HCT116 (cell line): ENCODE measurements around the gene STX16.

ENCODE experiments used
- CTCF ChIP-seq, 3 experiments: fragments of 200-600 bp in 1 of 3; sonication (generic) in 1 of 3; IDR thresholded peaks in 2 of 3; conservative IDR thresholded peaks in 1 of 3; 2 replicates each; pipeline ENCODE4 v1.5.1; 2012 to 2017; ENCODE audit warnings: low read depth in 2 of 3, low read length in 2 of 3, antibody characterized with exemption in 1 of 3, borderline replicate concordance in 1 of 3, control low read depth in 1 of 3, mild to moderate bottlenecking in 1 of 3, mixed read lengths in 1 of 3, mixed run types in 1 of 3, moderate library complexity in 1 of 3; ENCODE audit not compliant: insufficient read depth in 1 of 3
- ELF1 ChIP-seq: IDR thresholded peaks from 2 replicates; pipeline ENCODE4 v1.6.1; 2012; ENCODE audit warnings: low read depth, borderline replicate concordance
- EZH2phosphoT487 ChIP-seq: fragments of 200-600 bp; IDR thresholded peaks from 2 replicates; pipeline ENCODE4 v1.6.1; 2018; ENCODE audit warnings: antibody characterized with exemption, borderline replicate concordance
- POLR2A ChIP-seq: IDR thresholded peaks from 2 replicates; pipeline ENCODE4 v1.7.0; 2011; ENCODE audit warnings: borderline replicate concordance; ENCODE audit not compliant: insufficient read depth, insufficient read length; ENCODE audit errors: extremely low read depth
- POLR2AphosphoS5 ChIP-seq: IDR thresholded peaks from 2 replicates; pipeline ENCODE4 v1.6.1; 2011; ENCODE audit warnings: mild to moderate bottlenecking, low read depth, low read length, moderate library complexity
- RAD21 ChIP-seq: IDR thresholded peaks from 2 replicates; pipeline ENCODE4 v1.6.1; 2012; ENCODE audit warnings: low read depth, mild to moderate bottlenecking
- REST ChIP-seq: IDR thresholded peaks from 2 replicates; pipeline ENCODE4 v1.6.1; 2012; ENCODE audit warnings: low read depth
- SP1 ChIP-seq: IDR thresholded peaks from 2 replicates; pipeline ENCODE4 v1.6.1; 2012; ENCODE audit warnings: low read depth
- ZNF274 ChIP-seq: fragments of 200-500 bp; sonication (Bioruptor generic); IDR thresholded peaks from 2 replicates; pipeline ENCODE4 v1.6.1; 2014; ENCODE audit warnings: mild to moderate bottlenecking, low read depth, low read length, inconsistent platforms

- no peak for TF ChIP-seq CTCF (IDR thresholded peaks at IDR 0.05 in 2 of 3, conservative IDR thresholded peaks at IDR 0.05 in 1 of 3; ENCODE audit: borderline replicate concordance in 1 of 3, insufficient read depth in 1 of 3, low read depth in 2 of 3, low read length in 2 of 3)
- no peak for TF ChIP-seq SP1
- no peak for TF ChIP-seq ZNF274
- TF ChIP-seq REST: no peak
- TF ChIP-seq RAD21: no peak
- TF ChIP-seq POLR2AphosphoS5: no peak
- no peak for TF ChIP-seq POLR2A
- TF ChIP-seq EZH2phosphoT487: no peak
- TF ChIP-seq ELF1: no peak
These were observed 42.1 kb upstream of the STX16 start for GRCh38 chr20:58609026-58609425.
